GM12878 (cell line): ENCODE measurements around the gene CPS1. TPM values are rescaled to one million over a fixed set of nuclear protein-coding genes. Genes with fewer than 3 reads are reported as not detected.
A peak's percentile ranks its signal among the peaks of the same experiment; 100 is the strongest.

Source experiments
- ATAC-seq: fragments of 200-7000 bp; cut with Tn5 transposase; 3 replicates; pipeline ENCODE4 v1.9.1; 2020; ENCODE audit warnings: mild to moderate bottlenecking, moderate library complexity
- BruUV-seq: library from RNA; stranded (reverse); fragments of 400-500 nt; replicated peaks from 2 replicates; lab custom pipeline; 2021; lab: Mats Ljungman, UMichigan
- CTCF ChIA-PET: fragments of 300-600 bp; sonication (Branson Sonifier 250); formaldehyde crosslinking; extraction: SDS; loops from one replicate; lab custom pipeline; 2021; ENCODE audit warnings: inconsistent platforms; lab: Yijun Ruan, JAX
- POLR2A ChIA-PET: fragments of 350-600 bp; formaldehyde crosslinking; extraction: SDS; loops from one replicate; lab custom pipeline; 2021; ENCODE audit warnings: inconsistent platforms; lab: Charles Lee
- RAD21 ChIA-PET: fragments of 300-600 bp; sonication (Branson Sonifier 250); formaldehyde crosslinking; loops from one replicate; lab custom pipeline; 2023; ENCODE audit warnings: antibody characterized with exemption; ENCODE audit not compliant: unreplicated experiment; lab: Charles Lee
- SMC1A ChIA-PET: fragments of 300-600 bp; sonication (Branson Sonifier 250); formaldehyde crosslinking; loops from one replicate; lab custom pipeline; 2023; ENCODE audit not compliant: unreplicated experiment, uncharacterized antibody; lab: Charles Lee
- DNase-seq: peaks from one replicate; pipeline ENCODE4 v3.0.0-alpha.2; 2011; ENCODE audit warnings: low read depth, low spot score
- FAIRE-seq: peaks from 3 replicates; lab custom pipeline; 2011; peaks lifted over from hg19 to GRCh38; lab: Jason Lieb, UNC
- H2AFZ ChIP-seq: 2 replicates; pipeline ENCODE4 v1.6.0; 2011; ENCODE audit warnings: low read depth, low read length, control low read depth; ENCODE audit not compliant: control insufficient read depth
- H3K27ac ChIP-seq: 2 replicates; pipeline ENCODE4 v1.5.1; 2011; ENCODE audit warnings: control low read depth; ENCODE audit not compliant: control insufficient read depth, insufficient read depth
- H3K27me3 ChIP-seq, 2 experiments: replicated peaks in 1 of 2; 2 replicates each; pipeline versions ENCODE4 v1.6.0 to v1.6.1; 2011; ENCODE audit warnings: low read length in 1 of 2; ENCODE audit not compliant: control insufficient read depth in 2 of 2, insufficient read depth in 2 of 2
- H3K36me3 ChIP-seq, 2 experiments: 2 replicates each; pipeline ENCODE4 v1.5.1; 2011; ENCODE audit warnings: low read length in 1 of 2; ENCODE audit not compliant: control insufficient read depth in 2 of 2, insufficient read depth in 2 of 2
- H3K4me1 ChIP-seq: 2 replicates; pipeline ENCODE4 v1.6.1; 2011; ENCODE audit warnings: mild to moderate bottlenecking, low read length, moderate library complexity, mixed read lengths; ENCODE audit not compliant: control insufficient read depth, insufficient read depth
- H3K4me2 ChIP-seq: 2 replicates; pipeline ENCODE4 v1.6.0; 2011; ENCODE audit warnings: control low read depth; ENCODE audit not compliant: control insufficient read depth, insufficient read depth
- H3K4me3 ChIP-seq: fragments of 200-600 bp; sonication (generic); 2 replicates; pipeline ENCODE4 v1.5.1; 2016
- H3K79me2 ChIP-seq: 2 replicates; pipeline ENCODE4 v1.6.0; 2011; ENCODE audit warnings: low read length; ENCODE audit not compliant: control insufficient read depth, insufficient read depth
- H3K9ac ChIP-seq: 2 replicates; pipeline ENCODE4 v1.8.0; 2011; ENCODE audit warnings: low read length, control low read depth, mixed read lengths; ENCODE audit not compliant: control insufficient read depth, insufficient read depth
- H3K9me3 ChIP-seq: replicated peaks from 3 replicates; pipeline ENCODE4 v1.5.1; 2011; ENCODE audit warnings: mild to moderate bottlenecking, low read length; ENCODE audit not compliant: control insufficient read depth, insufficient read depth
- H4K20me1 ChIP-seq: 2 replicates; pipeline ENCODE4 v1.6.0; 2011; ENCODE audit not compliant: control insufficient read depth, insufficient read depth
- CHD4 ChIP-seq: fragments of 200-600 bp; sonication (generic); IDR thresholded peaks from 2 replicates; pipeline ENCODE4 v1.6.1; 2016; ENCODE audit warnings: mild to moderate bottlenecking
- CTCF ChIP-seq, 3 experiments: IDR thresholded peaks in 2 of 3; conservative IDR thresholded peaks in 1 of 3; 2 replicates each; pipeline ENCODE4 v1.5.1; 2011; ENCODE audit warnings: low read depth in 3 of 3, low read length in 3 of 3, mild to moderate bottlenecking in 3 of 3, control low read depth in 2 of 3, moderate library complexity in 2 of 3, inconsistent platforms in 1 of 3, mixed read lengths in 1 of 3; ENCODE audit not compliant: control insufficient read depth in 2 of 3, insufficient read depth in 1 of 3; ENCODE audit errors: extremely low read depth in 1 of 3
- EGR1 ChIP-seq, 2 experiments: IDR thresholded peaks; 1 replicate in 1 of 2; 2 replicates in 1 of 2; pipeline ENCODE4 v1.6.1; 2011 to 2012; ENCODE audit warnings: low read depth in 2 of 2, low read length in 2 of 2, borderline replicate concordance in 1 of 2, mild to moderate bottlenecking in 1 of 2, moderate library complexity in 1 of 2
- GATAD2B ChIP-seq: fragments of 450-650 bp; conservative IDR thresholded peaks from 2 replicates; pipeline ENCODE4 v1.6.1; 2017; ENCODE audit warnings: low read depth, mild to moderate bottlenecking, moderate library complexity
- JUND ChIP-seq: IDR thresholded peaks from 2 replicates; pipeline ENCODE4 v1.6.1; 2012; ENCODE audit warnings: low read depth, mild to moderate bottlenecking, low read length, improper control_type of control experiment, moderate library complexity
- MEF2B ChIP-seq: fragments of 450-650 bp; IDR thresholded peaks from 2 replicates; pipeline ENCODE4 v1.6.1; 2018; ENCODE audit warnings: mild to moderate bottlenecking, moderate library complexity; ENCODE audit not compliant: partially characterized antibody, poor library complexity, severe bottlenecking
- RAD21 ChIP-seq: IDR thresholded peaks from 2 replicates; pipeline ENCODE4 v1.6.1; 2011; ENCODE audit warnings: mild to moderate bottlenecking, low read depth, low read length, moderate library complexity; ENCODE audit not compliant: insufficient read depth
- REST ChIP-seq: IDR thresholded peaks from 2 replicates; pipeline ENCODE4 v1.6.1; 2012; ENCODE audit warnings: mild to moderate bottlenecking, low read depth, low read length
- SMC3 ChIP-seq: IDR thresholded peaks from 2 replicates; pipeline ENCODE4 v1.6.1; 2011; ENCODE audit warnings: low read length, improper control_type of control experiment, borderline replicate concordance
- SUZ12 ChIP-seq: fragments of 200-600 bp; sonication (generic); IDR thresholded peaks from one replicate; pipeline ENCODE4 v1.6.1; 2018; ENCODE audit warnings: antibody characterized with exemption, mild to moderate bottlenecking; ENCODE audit not compliant: unreplicated experiment
- WGBS: methylation state at CpG from one replicate; pipeline ENCODE4 v1.1.6; 2016; ENCODE audit warnings: low lambda C conversion rate; ENCODE audit not compliant: insufficient replicate concordance, insufficient coverage; ENCODE audit errors: missing lambda C conversion rate; 5-methylcytosine and 5-hydroxymethylcytosine counted together
- in situ Hi-C: fragments of 300-500 bp; cut with MboI; formaldehyde crosslinking; loops from 9 replicates; pipeline ENCODE4 v1.14.3; 2018; ENCODE audit warnings: mixed read lengths
- intact Hi-C: fragments of 100-400 bp; cut with micrococcal nuclease; formaldehyde crosslinking; loops from one replicate; pipeline ENCODE4 v1.14.2; 2022; ENCODE audit not compliant: unreplicated experiment
- polyA plus RNA-seq, 11 experiments: library from polyadenylated mRNA; depleted of rRNA in 4 of 11; unstranded in 6 of 11; stranded (reverse) in 5 of 11; fragments of >200 nt; fragmentation: Nextera tagmentation in 4 of 11; fragmentation: Illumina TruSeq in 1 of 11; extraction: Ambion mirVana in 4 of 11; extraction: Trizol in 1 of 11; gene quantifications; 1 replicate in 1 of 11; 2 replicates in 10 of 11; pipeline versions ENCODE4 v1.2.1 to v1.2.3, GENCODE V29; 2011 to 2016; ENCODE audit warnings: inconsistent platforms in 2 of 11, missing spikeins in 2 of 11, low read depth in 1 of 11
- total RNA-seq, 4 experiments: library from RNA; depleted of rRNA in 3 of 4; stranded (reverse); fragments of >200 nt in 3 of 4; fragmentation: Illumina TruSeq in 1 of 4; extraction: Trizol in 1 of 4; gene quantifications; 2 replicates each; pipeline versions ENCODE4 v1.2.1 to v1.2.3, GENCODE V29; 2013 to 2021

Gene CPS1
- total and polyA plus RNA-seq, 10 of the 15 experiments (the other 5 are each of a cell fraction or from before 2014, with no cell fraction given), result 0.20 to 4.6 (median 0.55) TPM

GRCh38 chr2:210617318-210617717 lies 60.9 kb downstream of the CPS1 start (continued):
- TF ChIP-seq GATAD2B (no peak), EGR1 (IDR thresholded peaks at IDR 0.05; ENCODE audit: borderline replicate concordance in 1 of 2, low read depth in 2 of 2, low read length in 2 of 2) (no peak), JUND (no peak), REST (no peak), CHD4 (no peak), SUZ12 (no peak)

GRCh38 chr2:210617732-210618330 lies 61.4 kb downstream of the CPS1 start:
- ChIA-PET CTCF (interaction anchor here (0.7 to 3.0 kb wide), 16 partner anchors 9 to 541 kb away, joined by 3 to 17 read pairs (median 4); no protein-coding TSS in a partner anchor), RAD21 (interaction anchor here (0.6 to 1.4 kb wide), 4 partner anchors 16 to 540 kb away, joined by 3 to 5 read pairs (median 3); no protein-coding TSS in a partner anchor), POLR2A (no interaction called here), SMC1A (interaction anchor here (0.8 to 3.0 kb wide), 9 partner anchors 10 to 540 kb away, joined by 3 to 9 read pairs (median 5); no protein-coding TSS in a partner anchor)
- in situ Hi-C loops, result no loop called here
- Histone ChIP-seq H3K4me1 (no peaks in the 10 kb centered on the region), H3K4me3 (no peak overlapping the region), H2AFZ (no peak overlapping the region), H3K79me2 (no peaks in the 10 kb centered on the region), H4K20me1 (no peaks in the 10 kb centered on the region), H3K9me3 (no peaks in the 10 kb centered on the region), H3K9ac (no peak overlapping the region), H3K27me3 (no peaks in the 10 kb centered on the region), H3K4me2 (no peak overlapping the region), H3K27ac (no peak overlapping the region), H3K36me3 (no peaks in the 10 kb centered on the region)
- 9% methylated on average over 3 of the region's 3 CpGs for WGBS
- no TSS peak for BruUV-seq
- intact Hi-C loops, result loop anchor here (1.0 to 10.0 kb wide), 4 partner anchors 173 to 540 kb away; no protein-coding TSS in a partner anchor
- TF ChIP-seq RAD21 (peak; percentile 73), CTCF (IDR thresholded peaks at IDR 0.05 in 2 of 3, conservative IDR thresholded peaks at IDR 0.05 in 1 of 3; ENCODE audit: control insufficient read depth in 2 of 3, extremely low read depth in 1 of 3, insufficient read depth in 1 of 3, low read depth in 3 of 3, low read length in 3 of 3) (peak; percentile 50 to 65 (median 51); a peak in 5 of 6 replicates), MEF2B (no peak), SMC3 (peak; percentile 53; the same call in 1 of the 2 replicates)
- ATAC-seq (peak; percentile 89), FAIRE-seq (no peak), DNase-seq (no peak)
